Epithelial cell of proximal tubule (primary cell): ENCODE data around the gene FNDC5. TPM values are rescaled to one million over a fixed set of nuclear protein-coding genes. Genes with fewer than 3 reads are reported as not detected.

Experiments
- DNase-seq: peaks from one replicate; pipeline ENCODE4 v3.0.0-alpha.2; 2011; ENCODE audit warnings: low read depth
- H3K4me3 ChIP-seq: 2 replicates; pipeline ENCODE4 v1.5.1; 2011; ENCODE audit warnings: low read depth, mild to moderate bottlenecking, low read length
- total RNA-seq: library from RNA; depleted of rRNA; stranded (reverse); fragments of >200 nt; gene quantifications from 2 replicates; pipeline ENCODE4 v1.2.3, GENCODE V29; 2015
- TF ChIP-seq, protein P1 (sequence below): conservative IDR thresholded peaks from 2 replicates; pipeline ENCODE4 v1.5.1; 2012; ENCODE audit warnings: low read depth, mild to moderate bottlenecking, low read length

Gene FNDC5
- total RNA-seq, 1 donor from 2014 or later: not detected

DNA sequence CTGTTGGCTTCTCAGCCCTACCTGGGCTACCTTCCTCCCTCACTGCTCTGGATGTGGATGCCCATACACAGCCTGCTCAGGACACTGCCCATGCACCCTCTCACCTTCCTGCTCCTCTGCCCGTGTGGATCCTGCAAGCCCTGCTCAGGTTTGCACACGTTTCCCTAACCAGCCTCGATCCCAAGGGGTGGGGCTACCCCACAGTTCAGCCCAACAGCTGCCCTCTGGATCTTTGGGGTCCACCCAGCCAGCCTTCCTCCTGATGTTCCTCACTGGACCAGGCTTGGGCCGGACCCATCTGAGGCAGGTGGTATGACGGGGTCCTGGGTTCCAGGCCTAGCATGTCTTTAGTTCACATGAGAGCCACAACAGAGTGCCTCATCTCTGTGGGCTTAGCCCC lies 25.7 kb upstream of the FNDC5 start:
- TF ChIP-seq, protein P1, sequence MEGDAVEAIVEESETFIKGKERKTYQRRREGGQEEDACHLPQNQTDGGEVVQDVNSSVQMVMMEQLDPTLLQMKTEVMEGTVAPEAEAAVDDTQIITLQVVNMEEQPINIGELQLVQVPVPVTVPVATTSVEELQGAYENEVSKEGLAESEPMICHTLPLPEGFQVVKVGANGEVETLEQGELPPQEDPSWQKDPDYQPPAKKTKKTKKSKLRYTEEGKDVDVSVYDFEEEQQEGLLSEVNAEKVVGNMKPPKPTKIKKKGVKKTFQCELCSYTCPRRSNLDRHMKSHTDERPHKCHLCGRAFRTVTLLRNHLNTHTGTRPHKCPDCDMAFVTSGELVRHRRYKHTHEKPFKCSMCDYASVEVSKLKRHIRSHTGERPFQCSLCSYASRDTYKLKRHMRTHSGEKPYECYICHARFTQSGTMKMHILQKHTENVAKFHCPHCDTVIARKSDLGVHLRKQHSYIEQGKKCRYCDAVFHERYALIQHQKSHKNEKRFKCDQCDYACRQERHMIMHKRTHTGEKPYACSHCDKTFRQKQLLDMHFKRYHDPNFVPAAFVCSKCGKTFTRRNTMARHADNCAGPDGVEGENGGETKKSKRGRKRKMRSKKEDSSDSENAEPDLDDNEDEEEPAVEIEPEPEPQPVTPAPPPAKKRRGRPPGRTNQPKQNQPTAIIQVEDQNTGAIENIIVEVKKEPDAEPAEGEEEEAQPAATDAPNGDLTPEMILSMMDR: no peak
- no peak for DNase-seq
- H3K4me3 ChIP-seq: no peak overlapping the region

DNA sequence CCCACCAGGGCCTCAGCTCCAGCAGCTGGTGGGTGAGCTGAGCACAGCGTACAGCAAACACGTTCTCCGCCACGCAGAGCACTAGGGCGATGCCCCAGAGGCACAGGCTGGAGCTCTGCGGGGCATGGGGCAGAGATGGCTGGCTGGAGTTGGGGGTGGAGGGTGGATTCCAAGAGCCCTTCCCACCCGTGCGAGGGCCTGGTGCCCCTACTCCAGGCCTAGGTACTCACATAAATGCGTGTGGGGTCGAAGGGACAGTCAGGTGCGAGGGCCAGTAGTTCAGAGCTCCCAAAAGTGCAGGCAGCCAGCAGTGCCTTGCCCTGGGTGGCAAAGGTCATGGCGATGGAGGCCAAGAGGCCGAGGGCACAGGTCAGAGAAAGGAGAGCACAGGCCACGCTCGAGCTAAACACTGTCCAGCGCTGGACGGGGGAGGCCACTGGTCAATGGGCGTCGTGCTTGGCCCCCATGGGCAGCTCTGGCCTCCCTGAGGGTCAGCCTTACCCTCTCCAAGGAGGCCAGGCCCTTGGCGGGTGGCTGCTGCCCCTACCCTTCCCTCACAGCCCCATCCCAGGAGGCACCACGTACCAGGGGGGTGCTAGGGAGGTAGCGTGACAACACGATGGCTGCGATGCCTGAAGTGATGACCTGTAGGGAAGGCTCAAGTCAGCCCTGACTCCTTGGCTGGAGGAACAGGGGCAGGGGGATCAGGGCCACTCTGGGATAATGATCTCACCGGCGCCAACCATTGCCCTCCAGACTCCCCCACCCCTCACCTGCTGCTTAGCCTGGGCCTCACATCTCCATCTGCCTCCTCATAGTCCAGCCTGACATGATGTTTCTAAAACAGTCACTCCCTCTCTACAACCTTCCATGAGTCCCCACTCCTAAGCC lies 24.9 kb upstream of the FNDC5 start:
- TF ChIP-seq, protein P1: no peak
- DNase-seq: no peak
- no peak overlapping the region for H3K4me3 ChIP-seq

DNA sequence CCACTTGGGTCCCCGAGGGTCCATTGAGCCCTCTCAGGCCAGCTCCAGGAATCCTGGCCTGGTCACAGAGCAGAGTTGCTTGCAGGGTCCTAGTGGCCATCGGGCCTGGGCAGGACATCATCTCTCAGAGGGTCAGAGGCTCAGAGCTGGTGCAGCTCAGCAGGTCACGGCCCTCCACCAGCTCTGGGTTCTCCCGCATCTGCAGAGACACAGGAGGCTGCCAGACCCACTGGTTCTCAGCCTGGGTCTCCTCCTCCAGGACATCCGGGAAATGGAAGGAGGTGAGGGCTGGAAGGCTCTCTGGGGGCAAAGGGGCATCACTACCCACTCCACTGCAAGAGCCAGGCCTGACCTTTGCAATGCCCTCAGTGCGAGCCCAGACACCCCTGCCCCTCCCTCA lies 24.0 kb upstream of the FNDC5 start:
- no peak overlapping the region for H3K4me3 ChIP-seq
- TF ChIP-seq, protein P1: no peak
- no peak for DNase-seq

DNA sequence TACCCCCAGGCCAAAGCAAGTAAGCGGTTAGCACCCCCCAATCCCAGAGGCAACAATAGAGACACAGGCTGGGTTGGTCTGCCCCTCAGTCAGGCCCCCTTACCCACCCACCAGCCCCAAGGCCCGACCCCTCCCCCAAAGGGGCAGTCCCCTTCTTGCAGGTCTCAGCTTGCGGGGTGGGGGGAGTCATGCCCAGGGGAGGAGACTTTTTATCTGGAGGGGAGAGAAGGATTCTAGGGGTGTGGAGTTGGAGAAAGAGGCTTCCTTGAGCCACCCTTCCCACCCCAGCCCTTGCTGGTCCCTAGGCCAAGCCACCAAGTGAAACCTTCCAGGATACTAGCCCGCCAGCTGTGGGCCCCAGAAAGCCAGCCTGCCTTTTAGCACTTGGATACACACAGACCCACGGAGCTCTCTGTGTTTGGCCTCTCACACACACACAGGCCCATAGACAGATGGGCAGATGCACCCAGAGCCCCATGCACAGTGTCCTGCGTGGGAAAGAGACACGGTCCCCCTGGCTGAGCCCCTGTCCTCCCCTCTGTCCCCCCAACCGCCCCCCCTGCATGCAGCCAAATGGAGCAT lies 23.4 kb upstream of the FNDC5 start:
- TF ChIP-seq, protein P1: no peak
- H3K4me3 ChIP-seq: no peak overlapping the region
- DNase-seq: no peak

DNA sequence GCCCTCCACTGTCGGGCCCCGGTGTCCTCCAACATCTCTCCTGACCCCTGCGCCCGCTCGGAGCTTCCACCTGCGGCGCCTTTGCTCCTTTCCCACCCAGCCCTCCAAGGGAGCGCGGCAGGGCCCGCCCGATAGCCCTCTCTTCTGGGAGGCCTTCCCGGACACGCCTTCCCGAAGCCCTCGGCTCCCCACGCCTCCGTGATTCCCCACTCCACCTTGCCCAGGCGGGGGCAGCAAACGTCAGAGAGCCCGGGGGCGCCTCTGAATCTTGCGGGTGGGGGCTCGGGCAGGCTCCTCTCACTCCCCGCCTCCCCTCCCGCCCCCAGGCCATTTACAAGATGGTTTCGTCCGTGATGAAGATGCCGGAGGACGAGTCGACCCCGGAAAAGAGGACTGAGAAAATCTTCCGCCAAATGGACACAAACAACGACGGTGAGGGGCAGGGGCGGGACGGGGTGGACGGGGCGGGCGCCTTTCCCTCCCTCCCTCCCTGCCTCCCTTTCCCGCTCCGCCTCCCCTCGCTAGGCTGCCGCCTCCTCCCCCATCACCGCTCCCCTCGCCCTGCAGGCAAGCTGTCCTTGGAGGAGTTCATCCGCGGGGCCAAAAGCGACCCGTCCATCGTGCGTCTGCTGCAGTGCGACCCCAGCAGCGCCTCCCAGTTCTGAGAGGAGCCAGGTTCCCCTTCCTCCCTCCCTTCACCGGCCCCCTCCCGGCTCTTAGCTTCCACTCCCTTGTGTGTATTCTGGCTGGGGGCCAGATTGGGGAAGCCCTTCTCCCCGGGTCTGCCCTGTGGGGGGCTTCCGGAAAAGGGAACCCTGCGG lies 22.7 kb upstream of the FNDC5 start:
- TF ChIP-seq, protein P1: peak; percentile 12
- peak overlapping the region; percentile 58 for H3K4me3 ChIP-seq
- no peak for DNase-seq

DNA sequence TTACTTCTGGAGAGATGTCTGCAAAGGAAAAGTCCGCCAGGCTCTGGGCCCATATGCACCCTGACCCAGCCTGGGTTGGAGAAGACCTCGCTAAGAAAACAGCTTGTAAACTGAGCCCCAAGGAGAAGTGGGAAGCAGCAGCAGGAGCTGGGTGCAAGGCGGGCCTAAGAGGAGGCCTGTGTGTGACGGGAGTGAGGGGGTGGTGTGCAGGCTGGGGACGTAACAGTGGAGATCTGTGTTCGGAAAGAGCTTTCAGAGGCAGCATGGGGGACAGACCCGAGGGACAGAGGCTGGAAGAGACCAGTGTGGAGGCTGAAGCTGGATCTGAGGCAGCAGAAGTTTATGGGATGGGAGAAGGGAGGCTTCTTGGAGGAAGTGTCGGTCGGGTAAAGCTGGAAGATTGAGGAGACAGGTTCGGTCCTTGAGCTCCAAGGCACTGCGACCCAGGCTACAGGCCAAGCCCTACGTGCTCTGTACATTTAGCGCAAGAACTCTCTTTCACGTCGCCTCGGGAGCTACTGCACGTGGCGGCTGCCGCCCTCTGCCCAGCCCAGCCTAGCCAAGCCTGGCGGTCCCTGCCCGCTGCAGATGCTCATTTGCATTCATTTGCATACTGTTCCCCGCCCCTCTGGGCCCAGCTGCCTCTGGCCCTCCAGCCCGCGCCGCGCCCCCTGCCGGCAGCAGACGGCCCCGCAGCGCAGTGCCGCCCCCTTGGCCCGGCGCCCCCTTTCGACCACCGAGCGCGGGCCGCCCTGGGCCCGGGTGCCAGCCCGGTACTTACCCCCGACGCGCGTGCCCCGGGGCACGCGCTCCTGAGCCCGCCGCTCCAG lies 21.9 kb upstream of the FNDC5 start:
- DNase-seq: no peak
- peak overlapping the region; percentile 58 for H3K4me3 ChIP-seq
- TF ChIP-seq, protein P1: peak; percentile 33
